PC-3 (cell line): ENCODE results near the gene ITGA7. TPM values are rescaled to one million over a fixed set of nuclear protein-coding genes. Genes with fewer than 3 reads are reported as not detected.

Source experiments
- ATAC-seq: fragments of 200-7000 bp; cut with Tn5 transposase; 2 replicates; pipeline ENCODE4 v1.9.1; 2020; ENCODE audit warnings: mild to moderate bottlenecking, moderate library complexity
- BruUV-seq: library from RNA; stranded (reverse); fragments of 400-500 nt; replicated peaks from 2 replicates; lab custom pipeline; 2021; lab: Mats Ljungman, UMichigan
- CTCF ChIA-PET: fragments of 300-600 bp; sonication (Branson Sonifier 250); formaldehyde crosslinking; loops from one replicate; lab custom pipeline; 2022; ENCODE audit warnings: antibody characterized with exemption; lab: Charles Lee
- POLR2A ChIA-PET: fragments of 300-600 bp; sonication (Branson Sonifier 250); formaldehyde crosslinking; loops from one replicate; lab custom pipeline; 2022; ENCODE audit warnings: antibody characterized with exemption; ENCODE audit not compliant: unreplicated experiment; lab: Charles Lee
- DNase-seq: peaks from one replicate; pipeline ENCODE4 v3.0.0-alpha.2; 2015
- H2AFZ ChIP-seq: fragments of 300-600 bp; sonication (generic); 2 replicates; pipeline ENCODE4 v1.6.0; 2016; ENCODE audit warnings: antibody characterized with exemption, low read length
- H3F3A ChIP-seq: fragments of 300-600 bp; sonication (generic); one replicate; pipeline ENCODE4 v1.6.0; 2017; ENCODE audit warnings: antibody characterized with exemption, low read length, control low read depth, mild to moderate bottlenecking; ENCODE audit not compliant: unreplicated experiment
- H3K27ac ChIP-seq: fragments of 300-600 bp; sonication (generic); 2 replicates; pipeline ENCODE4 v1.5.1; 2016; ENCODE audit warnings: mild to moderate bottlenecking, low read length
- H3K27me3 ChIP-seq: fragments of 300-600 bp; sonication (generic); 2 replicates; pipeline ENCODE4 v1.6.1; 2016; ENCODE audit warnings: low read length, mixed read lengths
- H3K36me3 ChIP-seq: fragments of 300-600 bp; sonication (generic); 2 replicates; pipeline ENCODE4 v1.6.1; 2016; ENCODE audit warnings: low read depth, mixed run types, low read length, mixed read lengths
- H3K4me1 ChIP-seq: fragments of 300-600 bp; sonication (generic); 2 replicates; pipeline ENCODE4 v1.5.1; 2016; ENCODE audit warnings: low read length; ENCODE audit not compliant: insufficient read depth
- H3K4me2 ChIP-seq: fragments of 300-600 bp; sonication (generic); 2 replicates; pipeline ENCODE4 v1.6.0; 2016; ENCODE audit warnings: low read length
- H3K4me3 ChIP-seq: fragments of 300-600 bp; sonication (generic); 2 replicates; pipeline ENCODE4 v1.5.1; 2016; ENCODE audit warnings: mild to moderate bottlenecking, low read length, mixed read lengths
- H3K79me2 ChIP-seq: fragments of 300-600 bp; sonication (generic); 2 replicates; pipeline ENCODE4 v1.6.1; 2017; ENCODE audit warnings: low read length, mixed read lengths
- H3K9ac ChIP-seq: fragments of 300-600 bp; sonication (generic); 2 replicates; pipeline ENCODE4 v1.6.0; 2016; ENCODE audit warnings: mild to moderate bottlenecking, low read length
- H3K9me2 ChIP-seq: fragments of 300-600 bp; sonication (generic); replicated peaks from 2 replicates; pipeline ENCODE4 v1.6.1; 2016; ENCODE audit warnings: mixed run types, low read length, mixed read lengths
- H3K9me3 ChIP-seq: fragments of 300-600 bp; sonication (generic); 2 replicates; pipeline ENCODE4 v1.6.1; 2016; ENCODE audit warnings: low read length, mixed read lengths
- H4K20me1 ChIP-seq: fragments of 300-600 bp; sonication (generic); 2 replicates; pipeline ENCODE4 v1.6.1; 2016; ENCODE audit warnings: low read length, mixed read lengths
- EZH2 ChIP-seq: fragments of 300-600 bp; sonication (generic); IDR thresholded peaks from one replicate; pipeline ENCODE4 v1.6.1; 2017; ENCODE audit warnings: antibody characterized with exemption, mild to moderate bottlenecking, low read length; ENCODE audit not compliant: unreplicated experiment
- EZH2phosphoT487 ChIP-seq: fragments of 300-600 bp; sonication (generic); IDR thresholded peaks from 2 replicates; pipeline ENCODE4 v1.6.1; 2018; ENCODE audit warnings: mild to moderate bottlenecking, antibody characterized with exemption, low read length, borderline replicate concordance
- intact Hi-C: fragments of 100-400 bp; cut with micrococcal nuclease; formaldehyde crosslinking; loops from 2 replicates; pipeline ENCODE4 v1.9.0; 2023
- total RNA-seq: library from RNA; depleted of rRNA; stranded (reverse); fragments of >200 nt; gene quantifications from 2 replicates; pipeline ENCODE4 v1.2.3, GENCODE V29; 2014
- TF ChIP-seq, protein P1 (sequence below): fragments of 300-600 bp; sonication (generic); conservative IDR thresholded peaks from 2 replicates; pipeline ENCODE4 v1.5.1; 2017; ENCODE audit warnings: antibody characterized with exemption, low read depth, mild to moderate bottlenecking, low read length

ITGA7 gene
- total RNA-seq, 1 experiment from 2014 or later: 4.4 TPM

DNA sequence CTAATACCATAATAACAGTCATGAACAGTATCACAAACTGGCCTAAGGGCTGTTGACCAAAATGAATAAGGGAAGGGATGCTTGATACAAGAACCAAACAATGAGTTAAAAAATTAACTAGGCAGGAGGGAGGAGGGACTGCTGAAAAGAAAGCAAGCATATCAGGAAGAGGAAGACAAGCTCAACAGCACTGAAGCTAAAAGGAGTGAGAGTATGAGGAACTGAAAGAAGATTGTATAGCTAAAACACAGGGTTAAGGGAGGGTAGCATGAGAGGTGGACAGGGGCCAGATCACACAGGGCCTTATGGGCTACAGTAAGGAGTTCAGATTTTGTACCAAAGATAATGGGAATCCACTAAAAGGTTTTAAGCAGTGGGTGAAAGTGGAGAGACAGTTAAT, 34.1 kb downstream of the ITGA7 start:
- ChIA-PET POLR2A (no interaction called here), CTCF (no interaction called here)
- no peaks in the 10 kb centered on the region for H4K20me1 ChIP-seq
- no peak overlapping the region for H3K9ac ChIP-seq
- no peaks in the 10 kb centered on the region for H3K79me2 ChIP-seq
- 0 out of 2 replicates have a peak, but pooled peaks cover 3% of the 10 kb centered on the region for H3K9me2 ChIP-seq
- H3K36me3 ChIP-seq: no peaks in the 10 kb centered on the region
- H3K9me3 ChIP-seq: no peaks in the 10 kb centered on the region
- BruUV-seq: no TSS peak
- no peaks in the 10 kb centered on the region for H3F3A ChIP-seq
- no peak overlapping the region for H3K4me3 ChIP-seq
- no peak for DNase-seq
- no peak overlapping the region for H3K4me2 ChIP-seq
- no peaks in the 10 kb centered on the region for H3K4me1 ChIP-seq
- intact Hi-C loops: no loop called here
- no peak overlapping the region for H3K27ac ChIP-seq
- no peak for ATAC-seq
- no peak overlapping the region for H2AFZ ChIP-seq
- TF ChIP-seq, protein P1, sequence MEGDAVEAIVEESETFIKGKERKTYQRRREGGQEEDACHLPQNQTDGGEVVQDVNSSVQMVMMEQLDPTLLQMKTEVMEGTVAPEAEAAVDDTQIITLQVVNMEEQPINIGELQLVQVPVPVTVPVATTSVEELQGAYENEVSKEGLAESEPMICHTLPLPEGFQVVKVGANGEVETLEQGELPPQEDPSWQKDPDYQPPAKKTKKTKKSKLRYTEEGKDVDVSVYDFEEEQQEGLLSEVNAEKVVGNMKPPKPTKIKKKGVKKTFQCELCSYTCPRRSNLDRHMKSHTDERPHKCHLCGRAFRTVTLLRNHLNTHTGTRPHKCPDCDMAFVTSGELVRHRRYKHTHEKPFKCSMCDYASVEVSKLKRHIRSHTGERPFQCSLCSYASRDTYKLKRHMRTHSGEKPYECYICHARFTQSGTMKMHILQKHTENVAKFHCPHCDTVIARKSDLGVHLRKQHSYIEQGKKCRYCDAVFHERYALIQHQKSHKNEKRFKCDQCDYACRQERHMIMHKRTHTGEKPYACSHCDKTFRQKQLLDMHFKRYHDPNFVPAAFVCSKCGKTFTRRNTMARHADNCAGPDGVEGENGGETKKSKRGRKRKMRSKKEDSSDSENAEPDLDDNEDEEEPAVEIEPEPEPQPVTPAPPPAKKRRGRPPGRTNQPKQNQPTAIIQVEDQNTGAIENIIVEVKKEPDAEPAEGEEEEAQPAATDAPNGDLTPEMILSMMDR: no peak
- TF ChIP-seq EZH2: no peak
- TF ChIP-seq EZH2phosphoT487: no peak
- H3K27me3 ChIP-seq: no peaks in the 10 kb centered on the region

DNA sequence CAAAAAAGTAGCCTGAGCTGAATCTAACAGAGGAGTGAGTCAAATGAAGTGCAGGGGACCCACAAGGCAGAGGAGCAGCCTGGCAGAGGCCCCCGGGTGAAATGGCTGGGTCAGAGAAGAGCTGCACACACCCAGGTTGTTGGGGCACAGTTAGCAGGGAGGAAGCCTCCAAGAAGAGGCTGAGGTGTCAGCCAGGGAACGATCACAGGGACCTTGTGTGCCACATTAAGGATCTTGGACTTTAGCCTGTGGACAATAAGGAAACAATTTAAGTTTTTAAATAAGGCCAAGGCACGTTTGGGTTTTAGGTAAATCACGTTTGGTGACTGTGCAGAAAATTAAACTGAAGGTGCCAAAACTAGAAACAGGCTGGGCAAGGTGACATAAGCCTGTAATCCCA, 36.0 kb downstream of the ITGA7 start:
- Histone ChIP-seq H2AFZ (no peak overlapping the region), H3K9ac (no peak overlapping the region), H3K4me2 (no peak overlapping the region), H3K27ac (no peak overlapping the region), H3K9me2 (0 out of 2 replicates have a peak, but pooled peaks cover 3% of the 10 kb centered on the region), H3K9me3 (no peaks in the 10 kb centered on the region), H3K4me1 (no peaks in the 10 kb centered on the region), H3F3A (no peaks in the 10 kb centered on the region), H4K20me1 (no peaks in the 10 kb centered on the region), H3K79me2 (no peaks in the 10 kb centered on the region), H3K4me3 (no peak overlapping the region), H3K27me3 (no peaks in the 10 kb centered on the region), H3K36me3 (no peaks in the 10 kb centered on the region)
- ChIA-PET POLR2A (no interaction called here), CTCF (no interaction called here)
- no peak for DNase-seq
- intact Hi-C loops: no loop called here
- no peak for ATAC-seq
- TF ChIP-seq EZH2 (no peak), EZH2phosphoT487 (no peak)
- TF ChIP-seq, protein P1: no peak
- no TSS peak for BruUV-seq

DNA sequence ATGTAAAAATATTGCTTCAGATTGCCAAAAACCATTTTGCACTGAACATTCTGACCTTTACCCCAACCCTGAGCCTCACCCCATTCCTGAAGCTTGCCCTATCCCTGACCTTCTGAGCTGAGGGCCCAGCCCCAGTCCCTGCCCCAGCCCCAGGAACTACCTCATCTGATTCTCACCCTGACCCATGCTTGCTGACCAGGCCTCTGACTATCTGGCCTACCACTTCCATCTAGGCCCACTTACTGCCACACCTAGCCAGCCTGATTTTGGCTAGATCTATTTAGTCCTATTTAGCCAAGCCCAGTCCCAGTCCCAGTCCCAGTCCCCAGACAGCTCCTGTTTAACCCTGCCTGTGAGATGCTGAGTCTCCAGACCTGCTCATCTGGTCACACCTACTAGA, 37.4 kb downstream of the ITGA7 start:
- TF ChIP-seq, protein P1: no peak
- TF ChIP-seq EZH2: no peak
- no peak for TF ChIP-seq EZH2phosphoT487
- ATAC-seq: no peak
- H3K4me2 ChIP-seq: no peak overlapping the region
- H3K9me3 ChIP-seq: no peaks in the 10 kb centered on the region
- H3K9me2 ChIP-seq: 0 out of 2 replicates have a peak, but pooled peaks cover 3% of the 10 kb centered on the region
- DNase-seq: no peak
- no peak overlapping the region for H2AFZ ChIP-seq
- ChIA-PET POLR2A (no interaction called here), CTCF (no interaction called here)
- H3K9ac ChIP-seq: no peak overlapping the region
- H3K4me3 ChIP-seq: no peak overlapping the region
- H3F3A ChIP-seq: no peaks in the 10 kb centered on the region
- no peaks in the 10 kb centered on the region for H3K4me1 ChIP-seq
- H4K20me1 ChIP-seq: no peaks in the 10 kb centered on the region
- intact Hi-C loops: no loop called here
- no TSS peak for BruUV-seq
- H3K79me2 ChIP-seq: no peaks in the 10 kb centered on the region
- H3K27me3 ChIP-seq: no peaks in the 10 kb centered on the region
- H3K27ac ChIP-seq: no peak overlapping the region
- H3K36me3 ChIP-seq: no peaks in the 10 kb centered on the region
